ELR (cell line): ENCODE results near the gene C3orf20.

Source experiments
- DNase-seq: peaks from one replicate; pipeline ENCODE4 v3.0.0-alpha.2; 2015; ENCODE audit warnings: low read depth

Gene C3orf20

GRCh38 chr3:14758959-14759358 is 84.0 kb downstream of the C3orf20 start:
- no peak for DNase-seq

GRCh38 chr3:14760185-14760584 is 85.2 kb downstream of the C3orf20 start:
- DNase-seq: no peak

GRCh38 chr3:14761121-14761672 is 86.3 kb downstream of the C3orf20 start:
- no peak for DNase-seq

- DNase-seq: no peak
Measured at GRCh38 chr3:14761866-14762265, 86.9 kb downstream of the C3orf20 start.

GRCh38 chr3:14762701-14763100 is 87.8 kb downstream of the C3orf20 start:
- DNase-seq: no peak

- DNase-seq: peak; percentile 5
Measured at GRCh38 chr3:14764331-14765059, 89.6 kb downstream of the C3orf20 start.

GRCh38 chr3:14765060-14765400 is 90.1 kb downstream of the C3orf20 start:
- DNase-seq: no peak

GRCh38 chr3:14765576-14766427 is 90.9 kb downstream of the C3orf20 start:
- no peak for DNase-seq

GRCh38 chr3:14766428-14767244 is 91.7 kb downstream of the C3orf20 start:
- DNase-seq: no peak

GRCh38 chr3:14767245-14768051 is 92.5 kb downstream of the C3orf20 start:
- no peak for DNase-seq

- no peak for DNase-seq
Measured at GRCh38 chr3:14768182-14768790, 93.3 kb downstream of the C3orf20 start.

GRCh38 chr3:14768881-14769280 is 93.9 kb downstream of the C3orf20 start:
- no peak for DNase-seq

GRCh38 chr3:14769544-14770325 is 94.8 kb downstream of the C3orf20 start:
- no peak for DNase-seq

- no peak for DNase-seq
Measured at GRCh38 chr3:14770591-14770990, 95.7 kb downstream of the C3orf20 start.

GRCh38 chr3:14771593-14772497 is 96.9 kb downstream of the C3orf20 start:
- DNase-seq: no peak

- DNase-seq: no peak
Measured at GRCh38 chr3:14772533-14773138, 97.7 kb downstream of the C3orf20 start.

- DNase-seq: no peak
Measured at GRCh38 chr3:14773281-14773680, 98.3 kb downstream of the C3orf20 start.

- DNase-seq: no peak
Measured at GRCh38 chr3:14773691-14774128, 98.8 kb downstream of the C3orf20 start.

GRCh38 chr3:14774431-14774830 is 99.5 kb downstream of the C3orf20 start:
- DNase-seq: no peak
